Fibroblast of the conjunctiva (primary cell): ENCODE measurements around the gene KCNAB1.

Experiments used
- DNase-seq: peaks from one replicate; pipeline ENCODE4 v3.0.0-alpha.2; 2010; ENCODE audit warnings: low read depth

The KCNAB1 gene

GRCh38 chr3:156461889-156462288 is 341.5 kb downstream of the KCNAB1 start:
- DNase-seq = no peak

DNA sequence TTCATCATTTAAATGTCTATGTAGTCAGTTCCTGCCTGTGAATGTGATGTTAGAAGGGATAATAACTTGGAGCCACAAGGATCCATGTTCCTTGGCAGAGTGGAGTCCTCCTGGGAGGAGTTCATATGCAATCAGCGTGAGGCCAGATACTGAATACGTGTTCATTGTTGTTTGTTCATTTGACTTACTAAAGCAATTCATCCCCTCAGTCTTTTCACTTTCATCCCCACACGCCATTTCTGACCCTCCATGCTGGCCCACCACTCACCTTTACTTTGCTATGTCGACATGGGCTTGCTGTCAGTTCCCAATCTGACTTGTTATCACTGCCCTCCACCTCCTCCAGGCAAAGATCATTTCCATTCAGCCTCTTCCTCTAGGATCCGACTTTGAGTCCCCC is 342.7 kb downstream of the KCNAB1 start:
- DNase-seq = no peak

GRCh38 chr3:156465194-156465593 is 344.8 kb downstream of the KCNAB1 start:
- no peak for DNase-seq

DNA sequence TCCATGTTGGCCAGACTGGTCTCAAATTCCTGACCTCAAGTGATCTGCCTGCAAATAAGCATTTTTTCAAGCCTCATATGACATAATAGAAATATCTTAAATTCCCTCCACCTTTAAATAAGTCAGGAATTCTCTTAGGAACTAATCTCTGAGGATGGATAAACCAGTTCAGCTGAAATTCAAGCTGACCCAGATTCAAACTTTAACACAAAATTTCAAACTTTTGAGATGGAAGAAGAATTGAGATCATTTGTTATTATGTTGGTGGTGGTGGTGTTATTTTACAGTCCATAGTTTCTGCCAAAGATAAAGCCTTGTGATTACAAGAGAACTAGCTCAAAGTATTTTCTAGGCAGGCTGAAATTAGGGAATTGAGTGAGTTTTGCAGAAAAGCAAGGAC is 349.1 kb downstream of the KCNAB1 start:
- DNase-seq = no peak

DNA sequence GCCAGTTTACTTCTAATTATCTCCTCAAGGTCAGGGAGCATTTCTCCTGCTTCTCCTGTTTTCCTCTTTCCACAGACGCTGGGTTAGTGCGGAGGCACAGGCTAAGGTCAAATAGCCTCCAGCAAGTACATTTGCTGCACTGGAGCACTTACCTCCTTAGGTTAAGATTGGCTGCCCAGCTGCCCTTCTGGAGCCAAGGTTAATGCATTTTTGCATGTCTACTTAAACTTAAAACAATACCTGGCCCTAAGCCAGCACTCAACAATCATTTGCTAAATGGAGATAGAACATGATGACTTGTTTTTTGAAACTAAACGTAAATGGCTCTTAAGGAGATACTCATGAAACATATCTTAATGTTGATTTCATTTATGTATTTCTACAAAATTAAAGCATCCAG is 351.1 kb downstream of the KCNAB1 start:
- DNase-seq = no peak

GRCh38 chr3:156472150-156472549 is 351.8 kb downstream of the KCNAB1 start:
- DNase-seq = no peak

DNA sequence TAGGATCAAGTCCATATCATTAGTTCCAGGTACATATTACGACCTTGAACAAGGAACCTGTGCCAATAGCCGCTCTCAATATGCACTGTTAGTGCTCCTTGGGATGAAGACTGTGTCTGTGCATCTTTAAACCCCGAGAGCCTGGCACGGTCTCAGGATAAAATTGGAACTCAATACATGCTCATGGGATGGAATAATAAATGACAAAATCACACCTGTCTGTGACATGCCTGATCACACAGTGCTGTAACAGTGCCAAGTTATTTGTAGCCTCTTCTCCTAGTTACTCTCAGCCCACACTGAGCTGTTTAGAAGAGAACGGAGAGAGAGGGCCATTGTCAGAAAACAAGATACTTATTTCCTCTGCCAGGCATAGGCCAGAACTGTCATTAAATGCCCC is 352.3 kb downstream of the KCNAB1 start:
- DNase-seq = no peak

- no peak for DNase-seq
Observed at GRCh38 chr3:156473341-156473740, 353.0 kb downstream of the KCNAB1 start.

DNA sequence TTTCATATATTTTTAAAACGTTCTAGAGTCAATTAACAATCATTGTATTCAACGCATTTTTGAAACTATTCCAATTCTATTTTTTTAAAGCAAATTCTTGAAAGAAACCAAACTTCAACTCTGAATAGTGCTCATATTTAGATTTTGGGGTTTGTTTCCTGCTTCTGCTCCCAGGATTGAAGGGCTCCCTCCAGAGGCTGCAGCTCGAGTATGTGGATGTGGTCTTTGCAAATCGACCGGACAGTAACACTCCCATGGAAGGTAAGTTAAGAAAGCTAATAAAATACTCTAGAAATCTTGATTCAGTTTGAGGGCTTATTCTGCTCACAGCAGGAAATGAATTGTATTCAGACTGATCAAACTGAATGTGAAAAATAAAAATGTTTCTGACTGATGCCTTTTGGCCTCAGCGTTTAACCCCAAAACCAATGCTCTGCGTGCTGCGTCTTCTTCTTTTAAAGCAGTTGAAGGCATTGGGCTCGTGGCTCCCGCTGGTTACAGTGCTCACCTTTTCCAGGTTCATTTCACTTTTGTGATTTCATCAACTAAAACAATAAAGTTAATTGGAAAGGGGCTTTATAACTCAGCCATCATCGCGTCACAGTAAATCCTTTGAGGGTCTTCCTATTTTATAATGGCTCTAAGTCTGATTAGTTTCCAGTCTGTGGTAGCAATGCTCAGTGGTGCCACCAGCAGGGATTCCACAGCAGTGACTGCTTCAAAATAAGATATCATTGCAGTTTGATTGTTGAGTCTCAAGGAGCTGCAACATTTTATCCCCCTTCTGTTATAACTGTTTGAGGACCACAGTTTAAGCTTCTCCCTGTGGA is 354.4 kb downstream of the KCNAB1 start:
- no peak for DNase-seq

- DNase-seq = peak; percentile 41
Observed at GRCh38 chr3:156477323-156477722, 356.9 kb downstream of the KCNAB1 start.

GRCh38 chr3:156478891-156479290 is 358.5 kb downstream of the KCNAB1 start:
- DNase-seq = no peak

DNA sequence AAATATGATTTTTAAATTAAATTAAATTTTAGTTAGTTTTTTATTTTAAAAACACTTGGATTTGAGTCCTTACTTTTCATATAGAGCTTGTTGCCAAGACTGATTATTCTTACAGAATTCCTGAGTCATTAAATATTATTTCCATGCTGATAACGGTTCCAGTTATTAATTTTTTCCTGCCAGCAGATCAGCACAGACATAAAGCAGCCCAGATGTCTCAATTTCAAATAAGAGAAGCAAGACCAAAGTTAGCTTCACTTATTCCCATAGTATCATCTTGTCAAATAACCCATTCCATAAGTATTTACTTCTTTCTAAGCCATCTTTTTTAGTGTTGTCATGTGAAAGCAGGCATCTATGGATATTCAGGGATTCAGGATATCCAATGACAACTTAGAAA is 359.2 kb downstream of the KCNAB1 start:
- DNase-seq = no peak

GRCh38 chr3:156480949-156481348 is 360.6 kb downstream of the KCNAB1 start:
- DNase-seq = no peak

- DNase-seq = no peak
Observed at GRCh38 chr3:156483002-156483401, 362.6 kb downstream of the KCNAB1 start.

GRCh38 chr3:156483426-156483825 is 363.0 kb downstream of the KCNAB1 start:
- peak; percentile 60 for DNase-seq

- no peak for DNase-seq
Observed at GRCh38 chr3:156483961-156484787, 363.8 kb downstream of the KCNAB1 start.

DNA sequence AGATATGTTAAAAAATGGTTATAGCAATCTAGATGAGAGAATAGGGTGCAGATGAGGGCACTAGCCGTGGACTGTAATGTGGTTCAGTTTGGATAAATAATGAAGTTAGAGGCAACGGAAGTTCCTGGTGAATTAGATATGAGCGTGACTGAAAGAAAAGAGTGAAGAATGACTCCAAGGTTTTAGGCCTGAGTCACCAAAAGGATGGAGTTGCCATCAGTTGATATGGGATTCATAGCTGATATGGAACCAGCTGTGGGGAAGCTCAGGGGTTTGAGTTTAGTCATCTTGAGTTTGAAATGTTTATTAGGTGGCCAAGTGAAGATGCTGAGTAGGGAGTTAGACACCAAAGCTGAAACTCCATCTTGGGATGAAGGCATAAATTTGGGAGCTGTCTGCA is 368.4 kb downstream of the KCNAB1 start:
- no peak for DNase-seq

DNA sequence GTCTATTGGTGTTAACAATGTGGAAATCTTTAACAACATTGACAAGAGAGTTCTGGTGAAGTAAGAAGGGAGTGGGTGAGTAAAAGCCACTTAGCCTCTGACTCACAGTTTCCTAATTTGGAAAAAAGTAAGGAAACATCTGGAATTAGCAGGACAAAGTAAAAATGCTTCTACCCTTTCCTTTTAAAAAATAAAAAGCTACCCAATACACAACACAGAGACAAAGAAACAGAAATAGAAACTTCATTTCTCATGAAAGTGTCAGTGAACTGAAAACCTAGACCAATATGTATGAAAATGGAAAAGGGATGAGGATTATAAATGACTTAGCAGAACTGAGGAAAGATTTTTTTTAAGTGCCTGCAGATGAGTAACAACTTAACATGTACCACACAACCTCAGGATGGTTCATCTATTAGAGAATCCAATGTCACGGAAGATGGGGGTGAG is 369.1 kb downstream of the KCNAB1 start:
- no peak for DNase-seq

- DNase-seq = no peak
Observed at GRCh38 chr3:156491192-156491591, 370.8 kb downstream of the KCNAB1 start.

GRCh38 chr3:156492801-156493261 is 372.5 kb downstream of the KCNAB1 start:
- no peak for DNase-seq

DNA sequence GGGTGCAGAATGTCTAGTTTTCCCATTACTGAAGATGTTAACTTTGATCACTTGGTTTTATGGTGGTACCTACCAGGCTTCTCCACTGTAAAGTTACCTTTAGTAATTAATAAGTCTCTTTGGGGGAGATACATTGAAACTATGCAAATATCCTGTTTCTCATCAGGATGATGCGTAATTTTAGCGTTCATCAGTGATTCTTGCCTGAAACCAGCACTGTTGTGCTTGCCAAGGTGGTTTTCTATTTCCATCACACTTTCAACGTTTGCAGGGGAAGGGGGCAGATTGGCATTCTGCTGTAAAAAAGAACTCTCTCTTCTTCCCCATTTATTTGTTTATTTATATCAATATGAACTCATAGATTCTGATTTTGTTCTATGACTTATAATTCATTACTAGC is 373.5 kb downstream of the KCNAB1 start:
- no peak for DNase-seq

DNA sequence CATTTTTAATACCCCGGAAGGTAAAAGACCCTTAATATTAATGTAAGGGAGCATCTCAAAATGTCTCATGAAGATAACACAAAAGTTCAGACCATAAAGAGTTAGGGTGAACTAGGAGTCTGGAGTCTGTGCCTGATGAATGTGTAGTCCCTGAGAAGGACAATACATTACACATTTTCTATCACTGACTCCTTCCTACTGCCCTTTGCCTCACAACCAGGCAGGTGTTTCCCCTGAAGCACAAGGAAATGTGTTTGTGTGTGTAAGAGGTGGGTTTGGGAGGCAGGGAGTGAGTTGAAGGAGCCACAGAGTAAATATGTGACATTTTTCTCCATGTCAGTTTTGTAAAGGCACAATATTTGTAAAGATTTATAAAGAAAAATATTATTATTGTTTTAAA is 375.4 kb downstream of the KCNAB1 start:
- no peak for DNase-seq

DNA sequence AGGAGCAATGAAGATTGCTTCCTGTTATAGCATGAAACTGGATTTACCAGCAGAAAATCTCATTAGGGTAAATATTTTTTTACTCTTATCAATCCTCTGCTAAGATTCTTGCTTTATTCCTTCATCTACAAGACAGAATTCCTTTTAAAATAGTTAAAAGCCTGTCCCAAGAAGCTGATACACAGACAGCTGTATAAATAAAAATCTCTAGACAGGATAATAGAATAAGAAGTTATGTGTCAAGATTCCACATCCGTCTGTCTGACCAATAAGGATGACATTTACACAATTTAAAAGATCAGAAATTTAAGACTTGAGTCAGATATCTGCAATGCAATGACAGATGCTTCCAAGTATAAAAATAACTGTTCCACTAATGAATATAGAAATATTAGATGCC is 376.9 kb downstream of the KCNAB1 start:
- no peak for DNase-seq
